Epidermal melanocyte (primary cell): ENCODE results near the gene FOXN1.
"Not testable (repeated sequence)": the region's sequence is repeated elsewhere in the genome, so short reads cannot be mapped to it uniquely, and the experiment has no call there.

Experiments used
- DNase-seq: peaks from one replicate; pipeline ENCODE4 v3.0.0; 2011; ENCODE audit warnings: low spot score; ENCODE audit not compliant: insufficient read length

FOXN1 gene

DNA sequence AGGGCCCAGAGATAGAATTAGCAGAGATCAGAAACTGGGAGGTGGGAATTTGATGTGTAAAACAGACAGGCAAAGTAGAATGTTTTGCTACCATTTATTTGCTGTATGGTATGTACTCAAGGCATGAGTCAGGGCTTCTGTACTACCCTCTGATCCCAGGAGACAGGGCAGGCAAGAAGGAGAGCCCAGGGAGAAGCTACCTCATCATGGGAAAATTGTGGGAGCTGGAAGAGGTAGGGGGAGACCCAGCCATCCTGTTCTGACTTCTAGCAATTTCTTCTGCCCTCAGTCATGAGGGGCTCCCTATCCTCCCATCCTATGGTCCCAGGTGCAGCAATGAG is 66.9 kb downstream of the FOXN1 start:
- DNase-seq: no peak

DNA sequence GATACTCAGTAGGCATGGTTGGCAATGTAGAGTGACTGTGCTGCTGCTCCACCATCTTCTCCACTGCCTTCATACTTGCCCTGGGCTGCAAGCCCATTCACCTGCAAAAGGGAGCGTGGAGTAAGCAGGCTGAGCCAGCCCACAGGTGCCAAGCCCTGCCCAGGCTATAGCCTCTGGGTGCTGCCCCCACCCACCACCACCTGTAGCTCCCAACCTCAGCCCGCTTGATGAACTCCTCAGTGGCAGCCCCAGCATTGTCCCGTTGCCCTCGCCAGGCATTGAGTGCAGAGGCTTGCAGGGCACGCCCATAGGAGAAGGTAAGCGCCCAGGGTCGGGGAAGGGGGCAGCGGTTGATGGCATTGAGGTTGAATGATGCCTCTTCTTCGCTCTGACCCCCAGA is 67.4 kb downstream of the FOXN1 start:
- DNase-seq: no peak

- no peak for DNase-seq
Observed at GRCh38 chr17:28573966-28574480, 67.9 kb downstream of the FOXN1 start.

DNA sequence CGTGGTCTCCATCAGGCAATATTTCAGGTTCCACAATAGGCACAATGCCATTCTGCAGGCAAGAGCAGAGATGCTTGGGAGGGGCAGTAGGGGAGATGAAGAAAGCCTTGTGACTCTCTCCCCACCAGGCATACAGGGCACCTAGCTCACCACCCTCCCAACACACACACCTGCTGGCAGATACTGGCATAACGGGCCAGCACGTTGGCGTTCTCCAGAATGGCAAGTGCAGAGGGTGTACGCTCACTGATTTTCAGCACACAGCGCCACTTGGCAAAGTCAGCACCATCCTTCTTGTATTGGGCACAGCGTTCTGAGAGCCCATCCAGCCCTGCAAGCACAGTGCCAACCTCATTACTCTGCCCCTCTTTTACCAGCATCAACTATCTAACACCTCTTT is 68.4 kb downstream of the FOXN1 start:
- no peak for DNase-seq

- no peak for DNase-seq
Observed at GRCh38 chr17:28575126-28575795, 69.1 kb downstream of the FOXN1 start.

GRCh38 chr17:28576016-28576415 is 69.9 kb downstream of the FOXN1 start:
- not testable (repeated sequence) for DNase-seq

- DNase-seq: peak; percentile 98
Observed at GRCh38 chr17:28576758-28577465, 70.8 kb downstream of the FOXN1 start, which contains the start of gene ALDOC. TSS of gene ALDOC (minus strand) at chr17:28576895. CDS start at chr17:28575532, 1,363 bp downstream.

DNA sequence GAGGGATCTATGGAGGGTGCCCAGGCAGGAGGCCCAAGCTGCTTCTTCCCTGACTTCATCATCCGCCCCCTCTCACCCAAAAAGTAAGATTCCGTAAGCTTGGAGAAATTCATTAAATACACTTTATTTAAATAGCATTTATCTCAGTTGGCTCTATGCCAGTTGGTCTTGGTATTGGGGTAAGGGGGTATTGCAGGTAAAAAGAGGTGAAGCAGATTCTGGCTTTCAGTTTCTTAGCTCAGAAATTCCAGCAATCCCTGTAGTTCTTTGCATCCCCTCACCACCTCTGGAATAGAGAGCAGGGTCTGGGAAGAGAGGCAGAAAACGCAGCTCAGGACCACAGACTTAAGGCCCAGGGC is 71.3 kb downstream of the FOXN1 start:
- no peak for DNase-seq

DNA sequence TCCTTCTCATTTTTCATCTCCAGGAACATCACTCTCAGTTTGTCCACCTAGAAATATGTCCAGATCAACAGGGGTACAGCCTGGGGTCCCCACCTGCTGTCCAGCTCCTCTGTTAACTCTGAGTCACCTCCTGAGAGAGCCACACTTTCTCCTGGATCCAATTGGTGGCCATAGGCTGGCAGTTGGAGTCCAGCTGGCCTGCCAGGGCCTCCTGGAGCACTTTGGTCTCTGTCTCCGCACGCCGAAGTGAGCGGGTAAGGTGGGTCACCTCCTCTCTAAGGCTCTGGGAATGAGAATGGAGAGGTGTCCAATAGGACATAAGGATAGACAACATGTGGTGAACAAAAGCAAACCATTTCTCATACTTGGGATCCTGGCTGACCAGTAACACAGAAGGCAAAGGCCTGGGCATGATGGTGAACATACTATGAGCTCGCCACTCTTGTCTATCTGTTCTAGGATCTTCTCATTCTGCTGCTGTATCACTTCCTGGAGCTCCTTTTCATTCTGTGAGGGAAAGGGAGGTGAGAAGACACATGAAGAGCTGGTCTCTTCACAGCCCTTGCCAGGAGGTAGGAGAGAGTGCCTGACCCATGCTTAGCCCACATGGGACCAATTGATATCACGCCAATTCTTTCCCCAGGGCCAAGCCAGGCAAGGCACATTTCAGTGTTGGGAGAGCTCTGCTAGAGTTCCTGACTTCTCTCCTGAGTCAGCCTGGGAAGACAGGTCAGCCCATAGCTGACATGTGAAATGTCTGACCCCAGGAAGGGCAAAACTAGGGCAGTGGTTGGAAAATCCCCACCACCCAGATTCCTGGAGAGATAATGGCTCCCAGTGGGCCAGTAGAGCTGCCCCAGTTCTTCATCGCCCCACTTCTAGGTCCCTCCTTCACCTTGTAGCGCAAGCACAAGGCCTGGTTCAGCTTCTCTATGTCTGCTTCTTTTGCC is 72.4 kb downstream of the FOXN1 start:
- no peak for DNase-seq

DNA sequence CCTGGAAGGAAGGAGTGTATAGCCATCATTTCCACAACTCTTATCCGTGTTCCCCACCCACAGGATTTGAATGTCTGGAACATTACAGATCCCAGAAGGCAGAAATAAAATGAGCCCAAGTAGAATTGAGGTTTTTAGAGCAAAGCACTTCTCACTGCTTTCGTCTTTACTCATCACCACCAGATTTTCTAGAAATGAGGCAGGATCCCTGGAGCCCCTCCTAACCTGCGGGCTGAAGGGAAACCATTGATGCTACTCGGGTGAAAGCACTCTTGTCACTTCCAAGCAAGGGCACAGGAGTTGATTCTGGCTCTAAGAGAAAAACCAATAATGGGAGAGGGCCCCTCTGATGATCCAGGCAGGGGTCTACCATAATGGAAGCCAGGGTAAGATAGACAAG is 73.4 kb downstream of the FOXN1 start:
- no peak for DNase-seq

DNA sequence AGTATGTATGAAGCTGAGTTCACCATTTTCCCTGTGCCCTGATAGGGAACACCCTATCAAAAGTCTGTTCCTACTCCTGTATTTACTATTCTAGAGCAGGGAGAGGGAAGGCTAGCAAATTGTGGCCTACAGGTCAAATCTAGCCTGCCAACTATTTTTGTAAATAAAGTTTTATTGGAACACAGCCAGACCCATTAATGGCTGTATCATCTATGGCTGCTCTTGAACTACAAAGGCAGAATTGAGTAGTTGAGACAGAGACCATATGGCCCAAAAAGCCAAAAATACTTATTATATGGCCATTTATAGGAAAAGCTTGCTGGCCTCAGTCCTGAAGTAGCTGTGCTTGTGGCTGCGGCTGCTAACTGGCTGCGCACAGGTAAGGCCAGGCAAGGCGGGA is 74.8 kb downstream of the FOXN1 start:
- no peak for DNase-seq

DNA sequence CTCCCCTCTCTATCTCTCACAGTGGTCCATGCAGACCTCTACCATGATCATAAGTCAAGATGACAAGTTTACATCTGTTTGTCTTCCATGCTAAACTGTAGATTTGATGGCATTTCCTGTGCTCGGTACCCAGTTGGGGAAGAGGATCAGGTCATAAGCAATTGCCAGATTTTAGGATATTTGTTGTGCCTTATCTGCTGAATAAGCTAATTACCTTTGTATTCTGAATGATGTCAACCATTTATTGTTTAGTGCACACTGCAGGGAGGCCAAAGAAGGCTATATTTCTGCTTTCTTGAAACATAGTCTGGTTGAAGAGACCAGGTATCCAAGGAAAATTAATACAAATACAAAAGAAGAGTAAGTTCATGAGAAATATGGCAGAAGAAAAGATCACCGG is 76.4 kb downstream of the FOXN1 start:
- no peak for DNase-seq

DNA sequence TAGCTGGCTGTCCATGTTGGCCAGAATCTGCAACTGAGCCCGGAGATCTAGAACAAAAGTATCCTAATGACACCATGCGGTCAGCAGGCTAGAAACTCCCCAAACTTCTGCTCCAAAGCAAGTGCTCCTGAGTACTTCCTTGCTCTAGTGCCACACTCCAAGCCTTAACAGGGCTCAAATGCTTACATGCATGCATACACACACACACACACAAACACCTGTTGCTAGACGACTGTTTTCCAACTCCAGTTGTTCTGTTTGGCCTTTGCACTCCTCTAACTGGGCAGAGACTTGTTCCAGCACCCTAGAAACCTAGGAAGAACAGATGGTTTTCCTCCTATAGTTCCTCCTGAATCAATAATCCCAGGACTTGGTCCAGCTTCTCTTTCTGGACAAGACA is 78.3 kb downstream of the FOXN1 start:
- DNase-seq: no peak

- DNase-seq: no peak
Observed at GRCh38 chr17:28585851-28586250, 79.7 kb downstream of the FOXN1 start.
